HepG2 (cell line): ENCODE results near the gene CDC42EP5. TPM values are rescaled to one million over a fixed set of nuclear protein-coding genes. Genes with fewer than 3 reads are reported as not detected.

Experiments used
- ARNT2 ChIP-seq: sonication (generic); formaldehyde crosslinking; IDR thresholded peaks from 2 replicates; pipeline ENCODE4 v1.8.0; 2022; ENCODE audit warnings: mild to moderate bottlenecking, low read depth, missing genetic modification reagents, moderate library complexity
- CENPBD1 ChIP-seq: sonication (generic); formaldehyde crosslinking; IDR thresholded peaks from 2 replicates; pipeline ENCODE4 v1.8.0; 2022; ENCODE audit warnings: missing genetic modification reagents, low read depth, mild to moderate bottlenecking, borderline replicate concordance
- FOXK1 ChIP-seq: sonication (generic); formaldehyde crosslinking; IDR thresholded peaks from 2 replicates; pipeline ENCODE4 v1.4.0; 2020; ENCODE audit warnings: low read depth, missing genetic modification reagents, borderline replicate concordance
- HES4 ChIP-seq: sonication (generic); formaldehyde crosslinking; IDR thresholded peaks from 2 replicates; pipeline ENCODE4 v1.9.0; 2021; ENCODE audit warnings: mild to moderate bottlenecking, missing genetic modification reagents, borderline replicate concordance
- KAT8 ChIP-seq: IDR thresholded peaks from 2 replicates; pipeline ENCODE4 v1.6.1; 2016; ENCODE audit warnings: missing genetic modification reagents, missing compliant biosample characterization
- KLF9 ChIP-seq: IDR thresholded peaks from 2 replicates; pipeline ENCODE4 v1.6.1; 2016; ENCODE audit warnings: low read depth
- MATR3 ChIP-seq: sonication (generic); formaldehyde crosslinking; IDR thresholded peaks from 2 replicates; pipeline ENCODE4 v1.4.0; 2020; ENCODE audit warnings: missing genetic modification reagents
- NFYC ChIP-seq: IDR thresholded peaks from 2 replicates; pipeline ENCODE4 v1.6.1; 2016; ENCODE audit warnings: missing genetic modification reagents, missing compliant biosample characterization
- SPEN ChIP-seq: sonication (generic); formaldehyde crosslinking; IDR thresholded peaks from 2 replicates; pipeline ENCODE4 v1.5.1; 2020; ENCODE audit warnings: low read depth, mild to moderate bottlenecking, missing genetic modification reagents
- XBP1 ChIP-seq: sonication (generic); formaldehyde crosslinking; IDR thresholded peaks from 2 replicates; pipeline ENCODE4 v1.5.0; 2020; ENCODE audit warnings: missing genetic modification reagents
- ZFP37 ChIP-seq: sonication (generic); formaldehyde crosslinking; IDR thresholded peaks from 2 replicates; pipeline ENCODE4 v1.4.0; 2020; ENCODE audit warnings: missing genetic modification reagents, borderline replicate concordance
- ZNF12 ChIP-seq: sonication (generic); formaldehyde crosslinking; IDR thresholded peaks from 2 replicates; pipeline ENCODE4 v1.5.0; 2020; ENCODE audit warnings: missing genetic modification reagents
- ZNF142 ChIP-seq: sonication (generic); formaldehyde crosslinking; IDR thresholded peaks from 2 replicates; pipeline ENCODE4 v1.4.0; 2020; ENCODE audit warnings: missing genetic modification reagents
- ZNF251 ChIP-seq: sonication (generic); formaldehyde crosslinking; IDR thresholded peaks from 2 replicates; pipeline ENCODE4 v1.9.0; 2021; ENCODE audit warnings: mild to moderate bottlenecking, missing genetic modification reagents
- ZNF253 ChIP-seq: sonication (generic); formaldehyde crosslinking; IDR thresholded peaks from 2 replicates; pipeline ENCODE4 v1.8.0; 2022; ENCODE audit warnings: mild to moderate bottlenecking, missing genetic modification reagents, borderline replicate concordance
- ZNF766 ChIP-seq: sonication (generic); formaldehyde crosslinking; IDR thresholded peaks from 2 replicates; pipeline ENCODE4 v1.5.0; 2020; ENCODE audit warnings: missing genetic modification reagents, borderline replicate concordance
- ZNF790 ChIP-seq: sonication (generic); formaldehyde crosslinking; IDR thresholded peaks from 2 replicates; pipeline ENCODE4 v1.8.0; 2022; ENCODE audit warnings: missing genetic modification reagents, mild to moderate bottlenecking, borderline replicate concordance
- ZNF83 ChIP-seq: sonication (generic); formaldehyde crosslinking; IDR thresholded peaks from 2 replicates; pipeline ENCODE4 v1.4.0; 2020; ENCODE audit warnings: missing genetic modification reagents, mild to moderate bottlenecking, borderline replicate concordance
- polyA plus RNA-seq, 8 experiments: library from polyadenylated mRNA; depleted of rRNA in 3 of 8; stranded (reverse) in 7 of 8; unstranded in 1 of 8; fragments of >200 nt; fragmentation: Illumina TruSeq in 4 of 8; extraction: Trizol in 4 of 8; gene quantifications; 2 replicates each; pipeline versions ENCODE4 v1.2.1 to v1.2.3, GENCODE V29; 2011 to 2016; ENCODE audit warnings: low read depth in 4 of 8, missing spikeins in 1 of 8, mixed read lengths in 1 of 8; ENCODE audit not compliant: insufficient read depth in 1 of 8
- total RNA-seq, 5 experiments: library from RNA; depleted of rRNA; stranded (reverse); fragments of >200 nt; fragmentation: Illumina TruSeq; extraction: Trizol; gene quantifications; 2 replicates each; pipeline ENCODE4 v1.2.3, GENCODE V29; 2016; ENCODE audit warnings: low read depth in 1 of 5
- TF ChIP-seq, protein P1 (sequence below): sonication (generic); formaldehyde crosslinking; IDR thresholded peaks from 2 replicates; pipeline ENCODE4 v1.4.0; 2020; ENCODE audit warnings: mild to moderate bottlenecking, missing genetic modification reagents
- TF ChIP-seq, protein P2 (sequence below): sonication (generic); formaldehyde crosslinking; IDR thresholded peaks from 2 replicates; pipeline ENCODE4 v1.4.0; 2020; ENCODE audit warnings: low read depth, mild to moderate bottlenecking, missing genetic modification reagents

CDC42EP5 gene
- total and polyA plus RNA-seq, 2 of the 13 experiments (the other 11 are each of a cell fraction or from before 2014, with no cell fraction given), result 0.41 to 1.6 TPM

- TF ChIP-seq FOXK1 (CRISPR knock-in tag) (no peak), ZNF766 (CRISPR knock-in tag) (no peak), ZNF790 (no peak), SPEN (no peak), ZNF83 (no peak), ZNF253 (CRISPR knock-in tag) (no peak), ZNF12 (CRISPR knock-in tag) (no peak; the same call in 1 of the 2 replicates), HES4 (CRISPR knock-in tag) (no peak), ZFP37 (CRISPR knock-in tag) (no peak), NFYC (CRISPR knock-in tag) (no peak), KAT8 (CRISPR knock-in tag) (no peak; the same call in 1 of the 2 replicates), CENPBD1 (CRISPR knock-in tag) (no peak), ARNT2 (peak; percentile 56; the same call in 1 of the 2 replicates), ZNF142 (CRISPR knock-in tag) (no peak), KLF9 (CRISPR knock-in tag) (no peak), XBP1 (no peak), ZNF251 (CRISPR knock-in tag) (no peak), MATR3 (CRISPR knock-in tag) (no peak)
- TF ChIP-seq, protein P1, sequence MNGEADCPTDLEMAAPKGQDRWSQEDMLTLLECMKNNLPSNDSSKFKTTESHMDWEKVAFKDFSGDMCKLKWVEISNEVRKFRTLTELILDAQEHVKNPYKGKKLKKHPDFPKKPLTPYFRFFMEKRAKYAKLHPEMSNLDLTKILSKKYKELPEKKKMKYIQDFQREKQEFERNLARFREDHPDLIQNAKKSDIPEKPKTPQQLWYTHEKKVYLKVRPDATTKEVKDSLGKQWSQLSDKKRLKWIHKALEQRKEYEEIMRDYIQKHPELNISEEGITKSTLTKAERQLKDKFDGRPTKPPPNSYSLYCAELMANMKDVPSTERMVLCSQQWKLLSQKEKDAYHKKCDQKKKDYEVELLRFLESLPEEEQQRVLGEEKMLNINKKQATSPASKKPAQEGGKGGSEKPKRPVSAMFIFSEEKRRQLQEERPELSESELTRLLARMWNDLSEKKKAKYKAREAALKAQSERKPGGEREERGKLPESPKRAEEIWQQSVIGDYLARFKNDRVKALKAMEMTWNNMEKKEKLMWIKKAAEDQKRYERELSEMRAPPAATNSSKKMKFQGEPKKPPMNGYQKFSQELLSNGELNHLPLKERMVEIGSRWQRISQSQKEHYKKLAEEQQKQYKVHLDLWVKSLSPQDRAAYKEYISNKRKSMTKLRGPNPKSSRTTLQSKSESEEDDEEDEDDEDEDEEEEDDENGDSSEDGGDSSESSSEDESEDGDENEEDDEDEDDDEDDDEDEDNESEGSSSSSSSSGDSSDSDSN, result no peak
- TF ChIP-seq, protein P2, sequence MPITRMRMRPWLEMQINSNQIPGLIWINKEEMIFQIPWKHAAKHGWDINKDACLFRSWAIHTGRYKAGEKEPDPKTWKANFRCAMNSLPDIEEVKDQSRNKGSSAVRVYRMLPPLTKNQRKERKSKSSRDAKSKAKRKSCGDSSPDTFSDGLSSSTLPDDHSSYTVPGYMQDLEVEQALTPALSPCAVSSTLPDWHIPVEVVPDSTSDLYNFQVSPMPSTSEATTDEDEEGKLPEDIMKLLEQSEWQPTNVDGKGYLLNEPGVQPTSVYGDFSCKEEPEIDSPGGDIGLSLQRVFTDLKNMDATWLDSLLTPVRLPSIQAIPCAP (CRISPR knock-in tag), result no peak
Measured at GRCh38 chr19:54420383-54421168, 52.5 kb downstream of the CDC42EP5 start (continued).
